ENCODE results near the gene OSBPL2. TPM values are rescaled to one million over a fixed set of nuclear protein-coding genes. Genes with fewer than 3 reads are reported as not detected.

OSBPL2 gene
- total RNA-seq, 1 donor, result 21.1 TPM

DNA sequence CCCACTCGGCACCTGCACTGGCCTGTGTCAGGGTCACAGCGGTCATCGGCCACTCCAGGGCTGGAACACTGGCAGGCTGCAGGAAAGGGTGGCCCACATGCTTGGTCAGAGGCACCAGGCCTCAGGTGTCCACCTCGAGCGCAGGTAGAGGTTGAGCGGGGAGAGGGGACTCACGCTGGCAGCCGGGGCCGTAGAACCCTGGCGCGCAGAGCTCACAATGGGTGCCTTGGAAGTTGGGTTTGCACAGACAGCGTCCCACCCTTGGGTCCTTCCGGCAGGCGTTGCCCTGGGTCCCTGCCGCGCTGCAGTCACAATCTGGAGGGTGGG lies 99.9 kb downstream of the OSBPL2 start:
- no peak overlapping the region for H3K4me3 ChIP-seq (ENCODE audit: low read depth, low read length)
- DNase-seq (ENCODE audit: low read depth), result no peak
- TF ChIP-seq, protein P1, sequence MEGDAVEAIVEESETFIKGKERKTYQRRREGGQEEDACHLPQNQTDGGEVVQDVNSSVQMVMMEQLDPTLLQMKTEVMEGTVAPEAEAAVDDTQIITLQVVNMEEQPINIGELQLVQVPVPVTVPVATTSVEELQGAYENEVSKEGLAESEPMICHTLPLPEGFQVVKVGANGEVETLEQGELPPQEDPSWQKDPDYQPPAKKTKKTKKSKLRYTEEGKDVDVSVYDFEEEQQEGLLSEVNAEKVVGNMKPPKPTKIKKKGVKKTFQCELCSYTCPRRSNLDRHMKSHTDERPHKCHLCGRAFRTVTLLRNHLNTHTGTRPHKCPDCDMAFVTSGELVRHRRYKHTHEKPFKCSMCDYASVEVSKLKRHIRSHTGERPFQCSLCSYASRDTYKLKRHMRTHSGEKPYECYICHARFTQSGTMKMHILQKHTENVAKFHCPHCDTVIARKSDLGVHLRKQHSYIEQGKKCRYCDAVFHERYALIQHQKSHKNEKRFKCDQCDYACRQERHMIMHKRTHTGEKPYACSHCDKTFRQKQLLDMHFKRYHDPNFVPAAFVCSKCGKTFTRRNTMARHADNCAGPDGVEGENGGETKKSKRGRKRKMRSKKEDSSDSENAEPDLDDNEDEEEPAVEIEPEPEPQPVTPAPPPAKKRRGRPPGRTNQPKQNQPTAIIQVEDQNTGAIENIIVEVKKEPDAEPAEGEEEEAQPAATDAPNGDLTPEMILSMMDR (IDR thresholded peaks at IDR 0.05; ENCODE audit: insufficient read depth, low read length), result no peak

DNA sequence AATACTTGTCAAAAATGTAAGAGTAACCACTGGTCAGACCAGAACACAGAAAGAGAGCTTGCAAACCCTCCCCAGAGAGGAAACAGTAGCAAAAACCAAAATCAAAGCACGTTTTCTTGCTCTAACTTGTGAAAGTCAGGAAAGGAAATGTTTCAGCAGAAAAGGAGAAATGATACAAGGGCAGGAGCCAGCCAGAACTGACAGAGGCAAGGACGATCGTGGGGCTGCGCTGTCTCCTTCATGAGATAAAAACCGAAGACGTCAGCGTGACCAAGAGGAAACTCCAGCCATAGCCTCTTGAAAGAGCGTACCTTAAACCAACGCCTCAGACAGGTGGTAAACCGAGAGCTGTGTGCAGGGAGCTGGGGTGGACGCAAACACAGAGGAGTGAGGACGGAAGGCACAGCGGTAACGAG lies 101.3 kb downstream of the OSBPL2 start:
- H3K4me3 ChIP-seq (ENCODE audit: low read depth, low read length), result no peak overlapping the region
- TF ChIP-seq, protein P1 (IDR thresholded peaks at IDR 0.05; ENCODE audit: insufficient read depth, low read length), result no peak
- no peak for DNase-seq (ENCODE audit: low read depth)

DNA sequence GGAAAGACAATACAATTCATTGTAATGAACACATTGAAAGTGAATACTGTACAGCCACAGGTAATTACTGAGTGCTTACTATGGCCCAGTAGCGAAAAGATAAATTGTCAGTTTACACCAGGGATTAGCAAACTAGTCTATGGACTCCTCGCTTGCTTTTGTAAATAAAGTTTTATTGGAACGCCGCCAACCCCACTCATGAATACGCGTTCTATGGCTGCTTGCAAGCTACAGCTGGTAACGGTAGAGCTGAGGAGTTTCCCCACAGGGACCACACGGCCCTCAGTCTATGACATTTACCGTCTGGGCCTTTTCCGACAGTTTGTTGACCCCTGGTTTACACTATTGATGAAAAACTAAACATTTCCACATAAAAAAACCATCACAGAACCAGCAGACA lies 104.6 kb downstream of the OSBPL2 start:
- TF ChIP-seq, protein P1 (IDR thresholded peaks at IDR 0.05; ENCODE audit: insufficient read depth, low read length), result no peak
- H3K4me3 ChIP-seq (ENCODE audit: low read depth, low read length), result no peak overlapping the region
- no peak for DNase-seq (ENCODE audit: low read depth)

DNA sequence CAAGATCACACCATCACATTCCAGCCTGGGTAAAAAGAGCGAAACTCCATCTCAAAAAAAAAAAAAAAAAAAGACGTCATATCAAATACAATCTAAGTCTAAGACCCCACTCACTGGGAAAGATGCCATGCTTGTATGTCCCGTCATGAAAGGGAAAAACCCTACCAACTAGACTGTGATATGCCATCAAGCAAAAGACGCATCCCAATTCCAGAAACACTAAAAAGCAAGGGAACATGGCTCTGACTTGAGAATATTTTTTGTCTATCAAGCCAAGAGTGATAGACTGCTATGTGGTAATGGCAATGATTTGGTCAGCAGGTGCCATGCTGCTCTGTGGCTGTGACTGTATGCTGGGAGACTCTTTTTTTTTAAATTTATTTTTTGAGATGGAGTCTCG lies 105.8 kb downstream of the OSBPL2 start:
- TF ChIP-seq, protein P1 (IDR thresholded peaks at IDR 0.05; ENCODE audit: insufficient read depth, low read length), result no peak

DNA sequence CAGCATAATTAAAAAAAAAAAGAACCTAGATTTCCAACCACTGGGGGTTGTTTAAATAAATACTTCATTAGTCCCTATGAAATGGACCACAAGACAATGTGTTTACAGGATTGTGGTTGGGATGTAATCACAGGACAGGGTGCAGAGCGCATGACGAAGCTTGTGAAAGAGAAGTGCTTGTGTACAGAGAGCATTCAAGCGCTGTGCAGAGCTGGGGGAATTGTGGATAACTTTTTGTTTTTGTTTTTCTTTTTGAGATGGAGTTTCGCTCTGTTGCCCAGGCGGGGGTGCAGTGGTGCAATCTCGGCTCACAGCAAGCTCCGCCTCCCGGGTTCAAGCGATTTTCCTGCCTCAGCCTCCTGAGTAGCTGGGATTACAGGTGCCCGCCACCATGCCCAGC lies 106.5 kb downstream of the OSBPL2 start:
- TF ChIP-seq, protein P1 (IDR thresholded peaks at IDR 0.05; ENCODE audit: insufficient read depth, low read length), result no peak
- no peak for DNase-seq (ENCODE audit: low read depth)
- no peak overlapping the region for H3K4me3 ChIP-seq (ENCODE audit: low read depth, low read length)

More for the DNA sequence above, 105.8 kb downstream of the OSBPL2 start:
- no peak for DNase-seq (ENCODE audit: low read depth)
- no peak overlapping the region for H3K4me3 ChIP-seq (ENCODE audit: low read depth, low read length)

Other genes starting within 250 kb of the OSBPL2 start
- 2.9 and 5.4 TPM in 2 replicates for gene TAF4, start 172.6 kb upstream of the OSBPL2 start, total RNA-seq (ENCODE audit: low replicate concordance)
- gene LSM14B, start 116.0 kb upstream of the OSBPL2 start, total RNA-seq (ENCODE audit: low replicate concordance), result 27.7 and 31.0 TPM in 2 replicates
- 237 and 282 TPM in 2 replicates for gene PSMA7, start 95.1 kb upstream of the OSBPL2 start, total RNA-seq (ENCODE audit: low replicate concordance)
- gene SS18L1, start 94.8 kb upstream of the OSBPL2 start, total RNA-seq (ENCODE audit: low replicate concordance), result 5.7 and 8.9 TPM in 2 replicates
- 15.3 and 18.7 TPM in 2 replicates for gene MTG2, start 55.5 kb upstream of the OSBPL2 start, total RNA-seq (ENCODE audit: low replicate concordance)
- gene HRH3, start 18.2 kb upstream of the OSBPL2 start, total RNA-seq (ENCODE audit: low replicate concordance), result not detected in 2 replicates
- gene ADRM1, start 64.5 kb downstream of the OSBPL2 start, total RNA-seq (ENCODE audit: low replicate concordance), result 73.8 and 81.3 TPM in 2 replicates
- 5.6 and 11.1 TPM in 2 replicates for gene LAMA5, start 128.8 kb downstream of the OSBPL2 start, total RNA-seq (ENCODE audit: low replicate concordance)
- 754 and 1,887 TPM in 2 replicates for gene RPS21, start 148.6 kb downstream of the OSBPL2 start, total RNA-seq (ENCODE audit: low replicate concordance)
- 1.1 and 4.3 TPM in 2 replicates for gene CABLES2, start 168.8 kb downstream of the OSBPL2 start, total RNA-seq (ENCODE audit: low replicate concordance)
- not detected in 2 replicates for gene RBBP8NL, start 189.0 kb downstream of the OSBPL2 start, total RNA-seq (ENCODE audit: low replicate concordance)
- gene GATA5, start 237.5 kb downstream of the OSBPL2 start, total RNA-seq (ENCODE audit: low replicate concordance), result 0.08 TPM in 1 of 2 replicates, not detected in the other